GM12878 (cell line): Measurements from ENCODE around the gene SLC38A4. TPM values are rescaled to one million over a fixed set of nuclear protein-coding genes. Genes with fewer than 3 reads are reported as not detected.

Experiments used
- ATAC-seq: fragments of 200-7000 bp; cut with Tn5 transposase; 3 replicates; pipeline ENCODE4 v1.9.1; 2020; ENCODE audit warnings: mild to moderate bottlenecking, moderate library complexity
- BruUV-seq: library from RNA; stranded (reverse); fragments of 400-500 nt; replicated peaks from 2 replicates; lab custom pipeline; 2021; lab: Mats Ljungman, UMichigan
- CTCF ChIA-PET: fragments of 300-600 bp; sonication (Branson Sonifier 250); formaldehyde crosslinking; extraction: SDS; loops from one replicate; lab custom pipeline; 2021; ENCODE audit warnings: inconsistent platforms; lab: Yijun Ruan, JAX
- POLR2A ChIA-PET: fragments of 350-600 bp; formaldehyde crosslinking; extraction: SDS; loops from one replicate; lab custom pipeline; 2021; ENCODE audit warnings: inconsistent platforms; lab: Charles Lee
- RAD21 ChIA-PET: fragments of 300-600 bp; sonication (Branson Sonifier 250); formaldehyde crosslinking; loops from one replicate; lab custom pipeline; 2023; ENCODE audit warnings: antibody characterized with exemption; ENCODE audit not compliant: unreplicated experiment; lab: Charles Lee
- SMC1A ChIA-PET: fragments of 300-600 bp; sonication (Branson Sonifier 250); formaldehyde crosslinking; loops from one replicate; lab custom pipeline; 2023; ENCODE audit not compliant: unreplicated experiment, uncharacterized antibody; lab: Charles Lee
- DNase-seq: peaks from one replicate; pipeline ENCODE4 v3.0.0-alpha.2; 2011; ENCODE audit warnings: low read depth, low spot score
- FAIRE-seq: peaks from 3 replicates; lab custom pipeline; 2011; peaks lifted over from hg19 to GRCh38; lab: Jason Lieb, UNC
- H2AFZ ChIP-seq: 2 replicates; pipeline ENCODE4 v1.6.0; 2011; ENCODE audit warnings: low read depth, low read length, control low read depth; ENCODE audit not compliant: control insufficient read depth
- H3K27ac ChIP-seq: 2 replicates; pipeline ENCODE4 v1.5.1; 2011; ENCODE audit warnings: control low read depth; ENCODE audit not compliant: control insufficient read depth, insufficient read depth
- H3K27me3 ChIP-seq, 2 experiments: replicated peaks in 1 of 2; 2 replicates each; pipeline versions ENCODE4 v1.6.0 to v1.6.1; 2011; ENCODE audit warnings: low read length in 1 of 2; ENCODE audit not compliant: control insufficient read depth in 2 of 2, insufficient read depth in 2 of 2
- H3K36me3 ChIP-seq, 2 experiments: 2 replicates each; pipeline ENCODE4 v1.5.1; 2011; ENCODE audit warnings: low read length in 1 of 2; ENCODE audit not compliant: control insufficient read depth in 2 of 2, insufficient read depth in 2 of 2
- H3K4me1 ChIP-seq: 2 replicates; pipeline ENCODE4 v1.6.1; 2011; ENCODE audit warnings: mild to moderate bottlenecking, low read length, moderate library complexity, mixed read lengths; ENCODE audit not compliant: control insufficient read depth, insufficient read depth
- H3K4me2 ChIP-seq: 2 replicates; pipeline ENCODE4 v1.6.0; 2011; ENCODE audit warnings: control low read depth; ENCODE audit not compliant: control insufficient read depth, insufficient read depth
- H3K4me3 ChIP-seq: fragments of 200-600 bp; sonication (generic); 2 replicates; pipeline ENCODE4 v1.5.1; 2016
- H3K79me2 ChIP-seq: 2 replicates; pipeline ENCODE4 v1.6.0; 2011; ENCODE audit warnings: low read length; ENCODE audit not compliant: control insufficient read depth, insufficient read depth
- H3K9ac ChIP-seq: 2 replicates; pipeline ENCODE4 v1.8.0; 2011; ENCODE audit warnings: low read length, control low read depth, mixed read lengths; ENCODE audit not compliant: control insufficient read depth, insufficient read depth
- H3K9me3 ChIP-seq: replicated peaks from 3 replicates; pipeline ENCODE4 v1.5.1; 2011; ENCODE audit warnings: mild to moderate bottlenecking, low read length; ENCODE audit not compliant: control insufficient read depth, insufficient read depth
- H4K20me1 ChIP-seq: 2 replicates; pipeline ENCODE4 v1.6.0; 2011; ENCODE audit not compliant: control insufficient read depth, insufficient read depth
- RCOR1 ChIP-seq: conservative IDR thresholded peaks from 2 replicates; pipeline ENCODE4 v1.6.1; 2012; ENCODE audit warnings: low read depth, low read length, improper control_type of control experiment
- ZNF217 ChIP-seq: fragments of 450-650 bp; IDR thresholded peaks from 2 replicates; pipeline ENCODE4 v1.6.1; 2017; ENCODE audit warnings: antibody characterized with exemption, mild to moderate bottlenecking
- WGBS: methylation state at CpG from one replicate; pipeline ENCODE4 v1.1.6; 2016; ENCODE audit warnings: low lambda C conversion rate; ENCODE audit not compliant: insufficient replicate concordance, insufficient coverage; ENCODE audit errors: missing lambda C conversion rate; 5-methylcytosine and 5-hydroxymethylcytosine counted together
- in situ Hi-C: fragments of 300-500 bp; cut with MboI; formaldehyde crosslinking; loops from 9 replicates; pipeline ENCODE4 v1.14.3; 2018; ENCODE audit warnings: mixed read lengths
- intact Hi-C: fragments of 100-400 bp; cut with micrococcal nuclease; formaldehyde crosslinking; loops from one replicate; pipeline ENCODE4 v1.14.2; 2022; ENCODE audit not compliant: unreplicated experiment
- polyA plus RNA-seq, 11 experiments: library from polyadenylated mRNA; depleted of rRNA in 4 of 11; unstranded in 6 of 11; stranded (reverse) in 5 of 11; fragments of >200 nt; fragmentation: Nextera tagmentation in 4 of 11; fragmentation: Illumina TruSeq in 1 of 11; extraction: Ambion mirVana in 4 of 11; extraction: Trizol in 1 of 11; gene quantifications; 1 replicate in 1 of 11; 2 replicates in 10 of 11; pipeline versions ENCODE4 v1.2.1 to v1.2.3, GENCODE V29; 2011 to 2016; ENCODE audit warnings: inconsistent platforms in 2 of 11, missing spikeins in 2 of 11, low read depth in 1 of 11
- total RNA-seq, 4 experiments: library from RNA; depleted of rRNA in 3 of 4; stranded (reverse); fragments of >200 nt in 3 of 4; fragmentation: Illumina TruSeq in 1 of 4; extraction: Trizol in 1 of 4; gene quantifications; 2 replicates each; pipeline versions ENCODE4 v1.2.1 to v1.2.3, GENCODE V29; 2013 to 2021

Gene SLC38A4
- total and polyA plus RNA-seq, 10 of the 15 experiments (the other 5 are each of a cell fraction or from before 2014, with no cell fraction given) = 0.04 to 0.52 (median 0.13) TPM; not detected in 2

- RAD21 ChIA-PET = interaction anchor here (0.5 kb wide), 1 partner anchor 1025 kb away, joined by 3 read pairs; no protein-coding TSS in a partner anchor
- WGBS = 77% methylated on average over 3 of the region's 3 CpGs
- Histone ChIP-seq H3K27me3 (no peaks in the 10 kb centered on the region), H4K20me1 (no peaks in the 10 kb centered on the region)
- no peak for DNase-seq
- no peak for TF ChIP-seq RCOR1
- TF ChIP-seq, all 136 proteins: peak for 0
- no peak for ATAC-seq
- Histone ChIP-seq H3K36me3 (no peaks in the 10 kb centered on the region), H3K79me2 (no peaks in the 10 kb centered on the region), H3K27ac (no peak overlapping the region), H3K9ac (no peak overlapping the region), H3K4me2 (no peak overlapping the region), H3K4me1 (no peaks in the 10 kb centered on the region), H2AFZ (no peak overlapping the region), H3K9me3 (no peaks in the 10 kb centered on the region), H3K4me3 (no peak overlapping the region)
- no peak for FAIRE-seq
- intact Hi-C loops = no loop called here
- SMC1A ChIA-PET = interaction anchor here (0.6 to 1.2 kb wide), 2 partner anchors 10 to 228 kb away, joined by 4 read pairs; no protein-coding TSS in a partner anchor
- in situ Hi-C loops = no loop called here
- BruUV-seq = no TSS peak
- POLR2A ChIA-PET = no interaction called here
- CTCF ChIA-PET = interaction anchor here (0.6 to 1.4 kb wide), 4 partner anchors 177 to 1172 kb away, joined by 3 to 4 read pairs (median 3); no protein-coding TSS in a partner anchor
These were observed 55.2 kb downstream of the SLC38A4 start for GRCh38 chr12:46770501-46771183.

- POLR2A ChIA-PET = no interaction called here
- Histone ChIP-seq H3K9me3 (no peaks in the 10 kb centered on the region; the same call in 2 of the 3 replicates), H3K4me3 (no peak overlapping the region), H3K27me3 (no peaks in the 10 kb centered on the region), H3K79me2 (no peaks in the 10 kb centered on the region), H3K36me3 (no peaks in the 10 kb centered on the region), H3K9ac (no peak overlapping the region), H3K4me1 (no peaks in the 10 kb centered on the region), H4K20me1 (no peaks in the 10 kb centered on the region), H3K4me2 (no peak overlapping the region), H3K27ac (no peak overlapping the region), H2AFZ (no peak overlapping the region)
- DNase-seq (no peak), FAIRE-seq (no peak), ATAC-seq (no peak)
- SMC1A ChIA-PET = no interaction called here
- 39% methylated on average over 3 of the region's 3 CpGs for WGBS
- CTCF ChIA-PET = no interaction called here
- intact Hi-C loops (no loop called here), in situ Hi-C loops (no loop called here)
- no peak for TF ChIP-seq ZNF217
- no TSS peak for BruUV-seq
- RAD21 ChIA-PET = no interaction called here
These were observed 61.8 kb downstream of the SLC38A4 start for GRCh38 chr12:46764005-46764404.
